Measurements from ENCODE around the gene PPP6R2.

DNA sequence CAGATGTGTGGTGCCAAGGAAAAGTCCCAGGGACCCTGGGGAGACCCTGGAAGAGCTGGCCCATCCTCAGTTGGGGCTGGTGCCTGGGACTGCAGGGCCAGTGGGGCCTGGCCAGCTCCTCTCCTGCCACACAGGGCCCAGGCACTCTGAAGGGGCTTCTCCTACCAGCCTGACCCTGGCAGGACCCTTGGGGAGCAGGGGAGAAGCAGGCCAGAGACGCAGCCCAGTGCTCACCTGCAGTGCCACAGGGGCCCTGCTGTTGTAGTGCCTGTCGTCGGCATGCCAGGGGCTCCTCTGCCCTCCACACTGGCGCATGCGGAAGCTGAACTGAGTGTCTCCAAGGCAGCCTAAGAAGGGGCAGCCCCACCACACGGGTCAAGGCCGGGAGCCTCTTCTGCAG is 25.5 kb upstream of the PPP6R2 start:
- TF ChIP-seq, protein P1, sequence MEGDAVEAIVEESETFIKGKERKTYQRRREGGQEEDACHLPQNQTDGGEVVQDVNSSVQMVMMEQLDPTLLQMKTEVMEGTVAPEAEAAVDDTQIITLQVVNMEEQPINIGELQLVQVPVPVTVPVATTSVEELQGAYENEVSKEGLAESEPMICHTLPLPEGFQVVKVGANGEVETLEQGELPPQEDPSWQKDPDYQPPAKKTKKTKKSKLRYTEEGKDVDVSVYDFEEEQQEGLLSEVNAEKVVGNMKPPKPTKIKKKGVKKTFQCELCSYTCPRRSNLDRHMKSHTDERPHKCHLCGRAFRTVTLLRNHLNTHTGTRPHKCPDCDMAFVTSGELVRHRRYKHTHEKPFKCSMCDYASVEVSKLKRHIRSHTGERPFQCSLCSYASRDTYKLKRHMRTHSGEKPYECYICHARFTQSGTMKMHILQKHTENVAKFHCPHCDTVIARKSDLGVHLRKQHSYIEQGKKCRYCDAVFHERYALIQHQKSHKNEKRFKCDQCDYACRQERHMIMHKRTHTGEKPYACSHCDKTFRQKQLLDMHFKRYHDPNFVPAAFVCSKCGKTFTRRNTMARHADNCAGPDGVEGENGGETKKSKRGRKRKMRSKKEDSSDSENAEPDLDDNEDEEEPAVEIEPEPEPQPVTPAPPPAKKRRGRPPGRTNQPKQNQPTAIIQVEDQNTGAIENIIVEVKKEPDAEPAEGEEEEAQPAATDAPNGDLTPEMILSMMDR (conservative IDR thresholded peaks at IDR 0.05 in 1 of 2, IDR thresholded peaks at IDR 0.05 in 1 of 2; ENCODE audit: extremely low read depth in 1 of 2, insufficient read depth in 1 of 2, low read depth in 1 of 2, low read length in 2 of 2): no peak
- no peak for TF ChIP-seq EZH2 (IDR thresholded peaks at IDR 0.05; ENCODE audit: borderline replicate concordance, low read length)
